Thoracic aorta (tissue), 2 donors: ENCODE measurements around the gene TMCO4. TPM values are rescaled to one million over a fixed set of nuclear protein-coding genes. Genes with fewer than 3 reads are reported as not detected.

ENCODE experiments used
- ATAC-seq: fragments of 150-250 bp; one replicate; pipeline ENCODE4 v1.8.0; 2017; ENCODE audit warnings: low read depth; ENCODE audit not compliant: insufficient number of reproducible peaks, low FRiP score
- DNase-seq: peaks from one replicate; pipeline ENCODE4 v3.0.0-alpha.2; 2020; ENCODE audit warnings: low spot score
- H3K27ac ChIP-seq, 2 donors: fragments of 200-600 bp; sonication (generic); 1 replicate in 1 of 2; 2 replicates in 1 of 2; pipeline ENCODE4 v1.5.1; 2016; ENCODE audit warnings: mild to moderate bottlenecking in 2 of 2, moderate library complexity in 2 of 2
- H3K27me3 ChIP-seq: fragments of 200-600 bp; sonication (generic); replicated peaks from 2 replicates; pipeline ENCODE4 v1.6.0; 2016; ENCODE audit warnings: mild to moderate bottlenecking; ENCODE audit not compliant: insufficient read depth
- H3K36me3 ChIP-seq: fragments of 200-600 bp; sonication (generic); one replicate; pipeline ENCODE4 v1.5.1; 2016
- H3K4me1 ChIP-seq, 2 donors: fragments of 200-600 bp; sonication (generic); 1 replicate in 1 of 2; 2 replicates in 1 of 2; pipeline versions ENCODE4 v1.5.1 to v1.6.0; 2016; ENCODE audit warnings: low read depth in 2 of 2, mild to moderate bottlenecking in 1 of 2; ENCODE audit not compliant: control insufficient read depth in 1 of 2
- H3K4me3 ChIP-seq: fragments of 200-600 bp; sonication (generic); 2 replicates; pipeline ENCODE4 v1.5.1; 2016; ENCODE audit warnings: mild to moderate bottlenecking
- H3K9me3 ChIP-seq: fragments of 200-600 bp; sonication (generic); 2 replicates; pipeline ENCODE4 v1.5.1; 2016
- CTCF ChIP-seq: fragments of 200-600 bp; sonication (generic); IDR thresholded peaks from one replicate; pipeline ENCODE4 v1.5.1; 2019; ENCODE audit warnings: antibody characterized with exemption
- total RNA-seq, 2 donors: library from RNA; depleted of rRNA; stranded (reverse); fragments of >200 nt; gene quantifications; one replicate each; pipeline versions ENCODE4 v1.1.0 to v1.2.3, GENCODE V29; 2016

The TMCO4 gene
- total RNA-seq, 2 donors from 2014 or later = 33.2 to 33.4 TPM

- no peak overlapping the region for H3K4me3 ChIP-seq
- TF ChIP-seq CTCF = no peak
- H3K27ac ChIP-seq = no peak overlapping the region
- H3K9me3 ChIP-seq = no peaks in the 10 kb centered on the region
- DNase-seq (no peak), ATAC-seq (no peak)
- H3K36me3 ChIP-seq = no peaks in the 10 kb centered on the region
- H3K27me3 ChIP-seq = no peaks in the 10 kb centered on the region
- H3K4me1 ChIP-seq = peaks cover 0 to 8% of the 10 kb centered on the region in 2 donors
Measured at GRCh38 chr1:19804831-19805251, 5.1 kb upstream of the TMCO4 start.

DNA sequence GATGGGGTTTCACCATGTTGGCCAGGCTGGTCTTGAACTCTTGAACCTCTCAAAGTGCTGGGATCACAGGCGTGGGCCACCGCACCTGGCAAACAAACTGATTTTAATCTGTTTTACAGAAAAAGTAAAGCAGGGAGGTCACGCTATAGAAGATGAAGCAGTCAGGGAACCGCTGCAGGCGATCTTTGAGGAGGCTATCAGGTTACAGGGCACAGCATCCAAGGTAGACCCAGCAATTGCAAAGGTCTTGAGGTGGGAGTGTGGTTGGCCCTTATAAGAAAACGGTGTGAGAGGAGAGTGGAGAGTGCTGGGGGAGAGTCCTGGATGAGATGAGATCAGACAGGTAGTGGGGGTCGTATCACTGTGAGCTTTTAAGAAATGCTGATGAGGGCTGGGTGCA lies 2.6 kb upstream of the TMCO4 start:
- no peak for DNase-seq
- no peak overlapping the region for H3K4me3 ChIP-seq
- ATAC-seq = no peak
- H3K27ac ChIP-seq = no peak overlapping the region
- no peaks in the 10 kb centered on the region for H3K36me3 ChIP-seq
- TF ChIP-seq CTCF = no peak
- H3K4me1 ChIP-seq = peaks cover 0 to 22% of the 10 kb centered on the region in 2 donors
- H3K27me3 ChIP-seq = no peaks in the 10 kb centered on the region
- H3K9me3 ChIP-seq = no peaks in the 10 kb centered on the region

DNA sequence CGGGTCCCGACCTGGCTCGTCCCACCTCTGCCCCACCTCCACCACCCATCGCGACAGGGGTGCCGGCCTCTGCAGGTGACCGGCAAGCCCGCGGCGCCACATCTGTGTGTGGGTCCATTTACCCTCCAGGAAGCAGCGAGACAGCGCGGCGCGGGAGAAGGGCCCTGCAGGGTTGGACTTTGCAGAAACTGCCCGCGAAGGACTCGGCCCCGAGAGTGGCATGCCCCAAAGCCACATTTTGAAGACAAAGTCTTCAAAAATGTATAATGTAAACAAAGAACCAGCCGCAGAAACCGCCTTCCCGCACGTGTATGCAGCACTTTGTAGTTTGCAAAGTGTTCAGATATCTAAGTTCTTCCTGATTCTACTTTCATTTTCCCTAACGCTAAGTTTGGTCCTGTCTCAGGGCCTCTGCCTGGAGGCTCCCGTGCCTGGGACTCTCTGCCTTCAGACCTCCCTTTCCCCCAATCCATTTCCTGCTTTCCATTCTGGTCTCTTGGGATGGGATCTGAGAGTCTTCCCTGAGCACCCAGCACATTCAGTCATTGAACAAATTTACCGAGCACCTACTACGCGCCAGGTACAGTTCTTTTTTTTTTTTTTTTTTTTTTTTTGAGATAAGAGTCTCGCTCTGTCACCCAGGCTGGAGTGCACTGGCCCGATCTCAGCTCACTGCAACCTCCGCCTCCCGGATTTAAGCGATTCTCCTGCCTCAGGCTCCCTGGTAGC lies 524 bp upstream of the TMCO4 start:
- H3K27me3 ChIP-seq = no peaks in the 10 kb centered on the region

GRCh38 chr1:19798486-19799229 lies 1.1 kb downstream of the TMCO4 start:
- no peaks in the 10 kb centered on the region for H3K36me3 ChIP-seq
- no peak for ATAC-seq
- H3K9me3 ChIP-seq = no peaks in the 10 kb centered on the region
- H3K4me1 ChIP-seq = peaks cover 0 to 22% of the 10 kb centered on the region in 2 donors
- H3K27me3 ChIP-seq = no peaks in the 10 kb centered on the region
- TF ChIP-seq CTCF = no peak
- no peak for DNase-seq
- peak overlapping the region; percentile 81 for H3K4me3 ChIP-seq
- peak overlapping the region; percentile 82 to 84 for H3K27ac ChIP-seq

More for the DNA sequence above, 524 bp upstream of the TMCO4 start:
- no peak for TF ChIP-seq CTCF
- Histone ChIP-seq H3K27ac (peak overlapping the region; percentile 82 to 84), H3K4me1 (peaks cover 0 to 22% of the 10 kb centered on the region in 2 donors), H3K4me3 (peak overlapping the region; percentile 81), H3K36me3 (no peaks in the 10 kb centered on the region), H3K9me3 (no peaks in the 10 kb centered on the region)
- no peak for DNase-seq
- ATAC-seq = no peak

DNA sequence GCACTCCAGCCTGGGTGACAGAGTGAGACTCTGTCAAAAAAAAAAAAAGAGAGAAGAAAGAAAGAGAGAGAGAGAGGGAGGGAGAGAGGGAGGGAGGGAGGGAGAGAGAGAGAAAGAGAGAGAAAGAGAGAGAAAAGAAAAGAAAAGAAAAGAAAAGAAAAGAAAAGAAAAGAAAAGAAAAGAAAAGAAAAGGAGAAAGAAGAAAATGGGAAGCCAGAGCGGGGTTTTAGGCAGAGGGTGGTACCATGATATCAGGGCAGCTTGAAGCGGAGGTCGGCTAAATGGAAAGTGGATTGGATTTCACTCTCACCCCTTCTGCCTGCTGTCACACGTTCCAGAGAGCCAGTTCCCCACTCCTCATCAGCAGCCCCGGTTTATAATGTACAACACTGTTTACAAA lies 1.9 kb downstream of the TMCO4 start:
- no peak overlapping the region for H3K4me3 ChIP-seq
- peak overlapping the region; percentile 82 to 84 for H3K27ac ChIP-seq
- H3K4me1 ChIP-seq = peaks cover 0 to 22% of the 10 kb centered on the region in 2 donors
- no peaks in the 10 kb centered on the region for H3K9me3 ChIP-seq
- no peak for ATAC-seq
- DNase-seq = no peak
- TF ChIP-seq CTCF = no peak
- no peaks in the 10 kb centered on the region for H3K27me3 ChIP-seq
- H3K36me3 ChIP-seq = peaks cover 6% of the 10 kb centered on the region
